HG02840 (cell line): ENCODE results near the gene MAP2K5.

Experiments
- ATAC-seq: cut with Tn5 transposase; IDR thresholded peaks from one replicate; pipeline ENCODE4 v1.9.1; 2021; ENCODE audit warnings: mild to moderate bottlenecking, moderate library complexity, moderate number of reproducible peaks; ENCODE audit not compliant: unreplicated experiment, low FRiP score

Gene MAP2K5

DNA sequence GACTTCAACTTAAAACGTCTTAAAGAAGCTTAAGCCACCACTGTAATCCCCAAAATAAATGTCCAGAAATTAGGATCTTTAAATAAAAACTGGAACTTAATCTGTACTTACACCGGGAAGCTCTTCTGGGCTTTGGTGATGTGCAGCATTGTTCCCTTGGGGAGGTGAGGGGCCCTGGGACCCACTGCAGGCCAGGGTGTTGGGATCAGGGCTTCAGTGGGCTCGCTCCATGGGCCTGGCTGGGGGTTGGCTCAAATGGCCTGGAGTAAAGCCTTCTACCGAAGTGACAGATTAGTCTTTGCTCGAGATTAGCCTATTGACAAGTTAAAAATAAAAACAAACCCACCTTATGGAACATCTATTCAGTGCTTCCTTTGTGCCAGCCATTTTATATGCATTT lies 303.5 kb downstream of the MAP2K5 start:
- ATAC-seq: no peak

DNA sequence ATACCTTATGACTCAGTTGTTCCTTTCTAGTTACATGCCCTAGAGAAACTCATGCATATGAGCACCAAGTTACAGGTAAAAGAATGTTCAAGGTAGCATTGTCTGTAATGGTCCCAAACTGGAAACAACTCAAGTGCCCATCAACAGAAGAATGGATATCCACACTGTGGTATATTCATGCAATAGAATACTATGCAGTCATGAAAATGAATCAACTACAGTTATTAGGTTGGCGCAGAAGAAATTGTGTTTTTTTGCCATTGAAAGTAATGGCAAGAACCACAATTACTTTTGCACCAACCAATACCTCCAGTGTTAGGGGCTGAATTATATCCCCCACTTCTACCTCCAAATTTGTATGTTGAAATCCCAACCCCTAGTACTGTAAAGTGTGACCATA lies 307.0 kb downstream of the MAP2K5 start:
- no peak for ATAC-seq

DNA sequence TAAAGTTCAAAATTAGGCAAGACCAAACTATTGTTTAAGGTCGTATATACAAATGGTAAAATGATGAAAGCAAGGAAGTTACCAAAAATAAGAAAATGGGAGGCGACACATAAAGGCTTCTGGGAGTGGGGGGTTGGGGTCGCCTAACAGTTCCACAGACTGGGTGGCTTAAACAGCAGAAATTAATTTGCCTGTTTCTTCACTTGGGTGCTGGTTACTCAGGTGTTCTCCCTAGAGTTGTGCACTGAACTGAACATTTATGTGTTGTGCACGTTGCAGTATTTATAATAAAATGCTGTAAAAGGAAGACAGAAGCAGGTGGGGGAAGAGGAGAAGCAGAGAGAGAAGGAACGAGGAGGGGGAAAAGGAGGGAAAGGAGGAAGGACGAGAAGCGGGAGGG lies 307.8 kb downstream of the MAP2K5 start:
- no peak for ATAC-seq

DNA sequence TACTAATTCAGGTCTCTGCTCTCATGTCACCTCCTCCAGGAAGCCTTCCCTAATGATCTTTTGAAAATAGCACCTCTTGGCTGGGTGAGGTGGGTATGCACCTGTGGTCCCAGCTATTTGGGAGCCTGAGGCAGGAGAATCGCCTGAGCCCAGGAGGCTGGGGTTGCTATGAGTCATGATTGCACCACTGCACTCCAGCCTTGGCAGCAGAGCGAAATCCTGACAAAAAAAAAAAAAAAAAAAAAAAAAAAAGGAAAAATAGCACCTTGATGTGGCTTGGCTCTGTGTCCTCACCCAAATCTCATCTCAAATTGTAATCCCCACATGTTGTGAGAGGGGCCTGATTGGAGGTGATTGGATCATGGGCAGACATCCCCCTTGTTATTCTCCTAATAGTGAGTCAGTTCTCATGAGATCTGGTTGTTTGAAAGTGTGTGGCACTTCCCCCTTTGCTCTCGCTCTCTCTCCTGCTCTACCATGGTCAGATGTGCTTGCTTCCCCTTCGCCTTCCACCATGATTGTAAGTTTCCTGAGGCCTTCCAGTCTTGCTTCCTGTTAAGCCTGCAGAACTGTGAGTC lies 308.6 kb downstream of the MAP2K5 start:
- ATAC-seq: no peak

DNA sequence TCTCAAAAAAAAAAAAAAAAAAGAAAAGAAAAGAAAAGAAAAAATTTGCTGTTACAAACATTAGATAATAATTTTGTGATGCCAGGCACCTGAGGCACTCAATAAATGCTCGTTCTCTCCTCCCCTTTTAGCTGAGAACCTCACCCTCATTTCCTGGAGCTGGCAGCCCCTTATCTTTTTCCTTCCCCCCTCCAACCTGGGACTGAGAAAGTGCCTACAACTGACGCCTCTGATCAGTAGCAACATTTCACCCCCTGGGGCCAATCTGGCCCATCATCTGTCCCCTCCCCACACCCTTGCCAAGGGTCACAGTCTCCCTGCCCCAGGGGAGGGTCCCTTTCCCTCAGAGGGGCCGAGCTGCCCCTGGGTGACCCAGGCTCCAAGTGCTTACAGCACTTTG lies 309.9 kb downstream of the MAP2K5 start:
- ATAC-seq: no peak

DNA sequence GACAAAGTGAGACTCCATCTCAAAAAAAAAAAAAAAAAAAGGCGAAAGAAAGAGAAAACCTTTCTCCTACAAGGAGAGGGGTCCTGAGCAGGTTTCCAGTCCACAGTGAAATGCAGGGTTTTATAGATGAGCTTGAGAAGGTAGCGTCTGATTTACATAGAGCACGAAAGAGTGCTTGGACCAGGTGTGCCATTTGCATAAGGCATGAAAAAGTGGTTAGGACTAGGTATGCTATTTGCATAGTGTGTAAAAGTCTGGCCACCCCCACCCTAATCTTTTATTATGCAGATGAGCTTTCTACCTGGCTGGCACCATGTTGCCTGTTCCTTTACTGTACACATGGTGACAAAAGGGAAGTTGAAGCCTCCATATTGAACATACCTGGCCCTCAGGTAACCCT lies 311.0 kb downstream of the MAP2K5 start:
- ATAC-seq: no peak

DNA sequence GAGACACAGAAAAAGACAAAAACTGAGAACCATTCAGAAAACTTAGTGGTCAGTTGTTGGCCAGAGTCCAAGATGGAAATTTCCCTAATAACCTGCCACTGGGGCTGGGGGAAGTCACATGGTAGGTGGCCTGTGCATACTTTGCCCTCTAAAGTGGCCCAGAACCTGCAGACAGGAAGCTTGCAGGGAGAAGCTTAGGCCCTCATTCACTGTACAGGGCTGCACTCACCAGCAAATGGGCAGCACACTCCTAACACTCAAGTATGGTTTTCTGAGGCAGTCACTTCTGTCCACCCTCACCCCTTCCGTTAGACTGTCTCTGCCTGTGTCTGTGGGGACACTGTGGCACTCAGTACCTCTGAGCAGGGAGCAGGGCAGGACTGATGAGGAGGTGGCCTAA lies 311.9 kb downstream of the MAP2K5 start:
- no peak for ATAC-seq

DNA sequence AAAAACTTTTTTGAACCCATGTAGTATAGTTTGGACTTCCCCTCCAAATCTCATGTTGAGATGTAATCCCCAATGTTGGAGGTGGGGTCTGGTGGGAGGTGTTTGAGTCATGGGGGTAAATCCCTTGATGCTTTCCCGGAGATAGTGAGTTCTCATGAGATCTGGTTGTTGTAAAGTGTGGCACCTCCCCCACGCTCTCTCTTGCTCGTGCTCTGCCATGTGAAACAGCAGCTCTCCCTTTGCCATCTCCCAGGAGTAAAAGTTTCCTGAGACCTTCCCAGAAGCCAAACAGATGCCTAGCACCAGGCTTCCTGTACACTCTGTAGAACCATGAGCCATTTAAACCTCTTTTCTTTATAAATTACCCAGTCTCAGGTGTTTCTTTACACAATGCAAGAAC lies 313.3 kb downstream of the MAP2K5 start:
- no peak for ATAC-seq
